Measurements from ENCODE around the gene EPB41.

EPB41 gene

DNA sequence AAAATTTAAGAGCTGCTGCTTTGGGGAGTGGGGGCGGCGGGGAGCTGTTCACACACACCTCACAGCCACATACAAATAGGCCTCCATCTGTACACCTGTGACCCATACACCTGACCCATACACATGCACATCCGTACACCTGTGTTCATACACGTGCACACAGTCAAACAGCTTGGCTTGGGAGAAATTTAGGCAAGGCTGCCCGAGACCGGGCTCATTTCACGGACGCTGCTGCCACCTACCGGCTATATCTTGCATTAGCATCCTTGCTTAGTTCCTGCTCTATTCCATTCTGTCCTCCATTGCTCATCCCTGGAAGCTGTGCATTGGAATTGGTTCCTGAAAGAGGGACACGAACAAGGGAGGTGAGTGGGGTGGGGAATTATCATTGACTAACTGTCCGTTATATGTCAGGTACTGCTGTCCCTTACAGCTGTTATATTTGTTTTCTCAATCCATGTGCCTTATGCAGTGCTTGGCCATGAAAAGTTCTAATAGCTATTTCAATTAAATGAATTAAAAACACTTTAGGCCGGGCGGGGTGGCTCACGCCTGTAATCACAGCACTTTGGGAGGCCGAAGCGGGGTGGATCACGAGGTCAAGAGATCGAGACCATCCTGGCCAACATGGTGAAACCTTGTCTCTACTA is 37.1 kb upstream of the EPB41 start:
- H3K27ac ChIP-seq, result no peak overlapping the region
- DNase-seq (ENCODE audit: low spot score), result no peak

DNA sequence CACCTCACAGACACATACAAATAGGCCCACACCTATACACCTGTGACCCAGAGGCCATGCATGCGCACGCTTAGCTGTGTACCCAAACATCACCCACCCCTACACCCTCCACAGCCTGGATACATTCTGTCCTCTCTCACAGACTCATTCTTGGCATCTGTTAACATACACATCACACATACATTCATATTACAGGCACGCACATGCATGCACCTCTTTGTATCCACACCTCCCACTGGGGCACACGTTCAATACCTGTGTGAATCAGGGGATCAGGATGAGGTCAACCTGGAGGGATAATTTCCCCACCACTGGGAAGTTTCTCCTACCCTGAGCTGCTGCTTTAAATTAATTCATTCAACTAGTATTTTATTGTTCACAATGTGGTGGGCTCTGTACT is 35.6 kb upstream of the EPB41 start:
- Histone ChIP-seq H3K27ac (no peak overlapping the region), H3K4me3 (no peak overlapping the region)
- TF ChIP-seq, protein P1, sequence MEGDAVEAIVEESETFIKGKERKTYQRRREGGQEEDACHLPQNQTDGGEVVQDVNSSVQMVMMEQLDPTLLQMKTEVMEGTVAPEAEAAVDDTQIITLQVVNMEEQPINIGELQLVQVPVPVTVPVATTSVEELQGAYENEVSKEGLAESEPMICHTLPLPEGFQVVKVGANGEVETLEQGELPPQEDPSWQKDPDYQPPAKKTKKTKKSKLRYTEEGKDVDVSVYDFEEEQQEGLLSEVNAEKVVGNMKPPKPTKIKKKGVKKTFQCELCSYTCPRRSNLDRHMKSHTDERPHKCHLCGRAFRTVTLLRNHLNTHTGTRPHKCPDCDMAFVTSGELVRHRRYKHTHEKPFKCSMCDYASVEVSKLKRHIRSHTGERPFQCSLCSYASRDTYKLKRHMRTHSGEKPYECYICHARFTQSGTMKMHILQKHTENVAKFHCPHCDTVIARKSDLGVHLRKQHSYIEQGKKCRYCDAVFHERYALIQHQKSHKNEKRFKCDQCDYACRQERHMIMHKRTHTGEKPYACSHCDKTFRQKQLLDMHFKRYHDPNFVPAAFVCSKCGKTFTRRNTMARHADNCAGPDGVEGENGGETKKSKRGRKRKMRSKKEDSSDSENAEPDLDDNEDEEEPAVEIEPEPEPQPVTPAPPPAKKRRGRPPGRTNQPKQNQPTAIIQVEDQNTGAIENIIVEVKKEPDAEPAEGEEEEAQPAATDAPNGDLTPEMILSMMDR (IDR thresholded peaks at IDR 0.05), result no peak
- DNase-seq (ENCODE audit: low spot score), result no peak

More for the DNA sequence above, 37.1 kb upstream of the EPB41 start:
- TF ChIP-seq, protein P1 (IDR thresholded peaks at IDR 0.05), result peak; percentile 85
- H3K4me3 ChIP-seq, result no peak overlapping the region

DNA sequence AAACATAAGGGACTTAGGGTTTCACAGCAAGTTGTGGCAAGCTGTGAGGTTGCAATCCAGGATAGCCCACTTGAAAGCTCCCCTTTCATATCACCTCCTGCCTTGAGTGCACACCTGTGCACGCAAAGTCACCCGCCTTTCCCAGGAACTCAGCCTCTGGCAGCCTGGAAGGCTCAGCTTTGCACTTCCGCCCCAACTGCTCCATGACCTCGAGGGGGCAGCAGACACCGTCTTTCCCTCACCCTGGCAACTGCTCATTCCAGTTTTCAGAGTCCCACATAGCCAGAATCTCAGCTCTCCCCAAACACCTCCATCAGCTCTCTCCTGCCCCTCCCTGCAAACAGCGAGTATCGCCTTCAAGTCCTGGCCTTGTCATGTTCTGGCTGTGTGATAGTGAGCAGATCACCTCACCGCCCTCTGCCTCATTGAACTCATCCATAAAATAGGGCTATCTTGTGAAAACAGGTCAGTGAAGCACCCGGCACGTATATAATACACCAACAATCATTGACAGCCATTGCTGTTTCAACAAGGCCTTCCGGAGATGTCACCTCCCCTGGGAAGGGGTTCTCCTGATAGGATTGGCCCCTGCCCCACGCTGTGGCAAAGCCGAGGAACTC is 32.2 kb upstream of the EPB41 start:
- TF ChIP-seq, protein P1 (IDR thresholded peaks at IDR 0.05), result peak; percentile 84
- peak overlapping the region; percentile 33 for H3K4me3 ChIP-seq
- peak overlapping the region in 1 of 2 donors; percentile 11 for H3K27ac ChIP-seq
- peak; percentile 88 for DNase-seq (ENCODE audit: low spot score)

DNA sequence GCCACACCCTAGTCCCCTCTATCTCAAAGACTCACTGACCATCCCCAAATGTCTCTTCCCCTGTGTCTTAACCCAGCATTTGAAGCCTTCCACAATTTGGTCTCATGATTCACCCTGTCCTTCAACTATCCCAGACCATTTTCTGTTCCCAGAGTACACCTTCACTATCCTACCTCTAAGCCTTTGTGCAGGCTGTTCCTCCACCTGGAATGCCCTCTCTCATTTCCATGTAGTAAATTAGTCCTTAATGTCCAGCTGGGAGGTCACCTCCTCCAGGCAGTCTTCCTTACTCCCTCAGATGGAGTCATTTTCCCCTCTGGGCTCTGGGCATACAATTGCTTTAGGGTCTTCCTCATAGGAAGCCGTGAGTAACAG is 31.1 kb upstream of the EPB41 start:
- Histone ChIP-seq H3K4me3 (no peak overlapping the region), H3K27ac (no peak overlapping the region)
- TF ChIP-seq, protein P1 (IDR thresholded peaks at IDR 0.05), result no peak
- no peak for DNase-seq (ENCODE audit: low spot score)

DNA sequence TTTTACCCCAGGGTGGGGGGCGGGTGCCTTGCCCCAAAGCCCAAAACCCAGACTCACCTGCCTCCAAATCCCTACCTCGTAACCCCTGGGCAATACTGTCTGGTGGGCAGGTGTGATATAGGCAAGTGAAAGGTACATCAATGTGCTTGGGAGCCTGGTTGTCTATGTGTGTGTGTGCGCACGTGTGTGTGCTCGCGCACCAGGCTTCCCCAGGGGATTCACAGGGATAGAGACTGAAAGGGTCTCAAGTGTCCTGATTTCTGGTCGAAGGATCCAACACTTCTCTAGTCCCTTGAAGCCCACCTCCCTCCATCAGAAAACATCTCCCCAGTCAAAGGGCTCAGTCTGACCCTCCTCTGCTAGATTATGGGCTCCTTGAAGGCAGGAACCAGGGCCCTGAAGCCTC is 28.9 kb upstream of the EPB41 start:
- TF ChIP-seq, protein P1 (IDR thresholded peaks at IDR 0.05), result no peak
- Histone ChIP-seq H3K27ac (peak overlapping the region; percentile 12 to 54), H3K4me3 (no peak overlapping the region)
- DNase-seq (ENCODE audit: low spot score), result no peak

DNA sequence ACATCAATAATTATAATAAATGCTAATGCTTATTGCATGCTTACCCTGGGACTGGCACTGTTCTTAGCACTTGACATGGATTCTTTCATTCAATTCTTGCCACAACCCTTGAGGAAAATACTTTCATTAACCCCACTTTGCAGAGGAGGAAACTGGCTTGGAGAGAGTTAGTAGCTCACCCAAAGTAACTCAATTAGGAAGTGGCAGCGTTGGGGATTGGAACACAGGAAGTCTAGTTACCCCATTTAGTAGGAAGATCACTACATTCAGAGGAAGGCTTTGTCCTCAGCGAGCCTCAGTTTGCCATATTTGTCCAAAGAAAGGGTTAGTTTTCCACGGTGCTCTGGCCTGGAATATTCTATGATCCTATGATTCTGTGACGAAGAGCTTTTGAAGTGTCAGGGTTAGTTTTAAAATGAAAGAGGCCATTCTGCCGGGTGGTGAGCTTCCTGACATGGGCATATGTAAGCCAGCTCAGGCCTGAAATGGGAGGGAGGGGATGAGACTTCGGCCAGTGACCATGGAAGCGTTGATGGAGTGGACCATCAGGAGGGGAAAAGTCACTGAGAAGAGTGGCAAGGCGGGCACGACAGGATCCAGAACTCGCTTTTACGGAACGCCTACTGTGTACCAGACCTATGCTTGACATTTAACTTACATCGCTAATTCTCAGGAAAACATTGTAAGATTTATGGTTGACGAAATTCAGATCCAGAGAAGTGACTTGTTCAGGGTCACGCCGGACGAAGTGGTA is 28.2 kb upstream of the EPB41 start:
- no peak for DNase-seq (ENCODE audit: low spot score)
- Histone ChIP-seq H3K4me3 (peak overlapping the region; percentile 90), H3K27ac (peak overlapping the region; percentile 67 to 77)
- TF ChIP-seq, protein P1 (IDR thresholded peaks at IDR 0.05), result no peak

All from coronary artery (tissue), 2 donors.